Kidney glomerular epithelial cell (primary cell): ENCODE results near the gene MRPL12.

Experiments
- DNase-seq: peaks from one replicate; lab custom pipeline; 2025; lab: John Stamatoyannopoulos, UW

MRPL12 gene

GRCh38 chr17:81701288-81702071 is 1.7 kb upstream of the MRPL12 start:
- DNase-seq = no peak

- no peak for DNase-seq
Measured at GRCh38 chr17:81703747-81704654, 834 bp downstream of the MRPL12 start.

- no peak for DNase-seq
Measured at GRCh38 chr17:81705518-81706231, 2.5 kb downstream of the MRPL12 start.

- DNase-seq = no peak
Measured at GRCh38 chr17:81706232-81706611, 3.1 kb downstream of the MRPL12 start.

GRCh38 chr17:81706757-81707624 is 3.8 kb downstream of the MRPL12 start:
- no peak for DNase-seq

GRCh38 chr17:81707725-81708646 is 4.8 kb downstream of the MRPL12 start:
- no peak for DNase-seq

GRCh38 chr17:81708739-81709185 is 5.6 kb downstream of the MRPL12 start:
- DNase-seq = no peak

GRCh38 chr17:81710514-81711308 is 7.5 kb downstream of the MRPL12 start:
- no peak for DNase-seq

- DNase-seq = peak; percentile 57
Measured at GRCh38 chr17:81711814-81712467, 8.8 kb downstream of the MRPL12 start, which contains the start of gene SLC25A10. Gene SLC25A10 (plus strand): TSS chr17:81712284. CDS start chr17:81712427, 143 bp downstream.

GRCh38 chr17:81712468-81713003 is 9.4 kb downstream of the MRPL12 start:
- peak; percentile 11 for DNase-seq

- DNase-seq = no peak
Measured at GRCh38 chr17:81713004-81713555, 9.9 kb downstream of the MRPL12 start.

GRCh38 chr17:81713556-81714411 is 10.6 kb downstream of the MRPL12 start:
- no peak for DNase-seq

- DNase-seq = no peak
Measured at GRCh38 chr17:81714412-81715106, 11.4 kb downstream of the MRPL12 start.

GRCh38 chr17:81715107-81715871 is 12.1 kb downstream of the MRPL12 start:
- no peak for DNase-seq

- DNase-seq = no peak
Measured at GRCh38 chr17:81715872-81716673, 12.9 kb downstream of the MRPL12 start.
